ENCODE data around the gene FCN3.
"Not testable (repeated sequence)": the region's sequence is repeated elsewhere in the genome, so short reads cannot be mapped to it uniquely, and the experiment has no call there.

Gene FCN3

DNA sequence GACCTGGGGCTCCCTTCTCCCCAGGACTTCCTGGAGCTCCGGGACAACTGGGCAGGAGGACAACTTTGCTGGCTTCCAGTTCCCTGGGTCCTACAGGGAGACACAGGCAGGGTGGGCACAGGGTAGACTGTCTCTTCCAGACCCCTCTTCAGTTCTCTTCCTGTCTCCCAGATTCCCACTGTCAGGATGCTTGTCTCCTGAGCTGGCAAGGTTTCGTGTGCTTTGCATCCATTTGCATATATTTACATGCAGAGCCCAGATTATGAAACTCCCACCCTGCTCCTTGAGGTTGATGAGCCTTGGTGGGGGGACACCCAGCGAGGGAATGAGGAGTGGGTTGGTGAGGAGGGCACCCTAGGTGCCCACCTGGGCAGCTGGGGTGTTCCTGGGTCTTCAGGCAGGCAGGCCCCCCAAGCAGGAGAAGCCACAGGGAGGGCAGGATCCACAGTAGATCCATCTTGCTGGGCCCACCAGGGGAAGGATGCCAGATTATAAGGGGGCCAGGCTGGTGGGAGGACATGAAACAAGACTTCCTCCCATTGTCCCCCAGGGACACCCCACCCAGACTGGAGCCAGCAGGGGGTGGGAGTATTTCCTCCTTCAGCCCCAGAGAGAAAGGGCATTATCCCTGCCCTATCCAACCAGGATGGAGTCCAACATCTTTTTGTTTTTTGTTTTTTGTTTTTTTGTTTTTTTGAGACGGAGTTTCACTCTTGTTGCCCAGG, at the start of gene FCN3:
Gene FCN3 (minus strand): TSS at position 463 of the 725 bp plus-strand sequence. CDS start 6 bp downstream, at position 457.
- no peak for DNase-seq (ENCODE audit: low spot score)

DNA sequence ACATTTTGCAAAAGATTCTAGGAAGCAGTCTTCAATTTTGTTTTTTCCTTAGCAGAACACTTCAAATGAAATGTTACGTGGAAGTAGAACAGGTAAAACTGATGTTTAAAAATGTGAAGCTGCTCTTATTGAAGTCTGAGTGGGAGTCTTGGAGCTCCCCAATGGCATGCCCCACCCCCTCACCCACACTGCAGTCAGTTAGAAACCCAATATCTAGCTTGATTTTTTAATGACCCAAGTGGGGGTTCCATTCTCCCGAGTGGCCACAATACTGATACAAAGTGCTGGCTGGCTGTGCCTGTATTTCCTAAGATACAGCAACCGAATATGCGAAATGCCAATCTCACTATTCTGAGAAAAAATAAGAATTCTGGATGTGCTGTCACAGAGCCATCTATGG, 49.1 kb upstream of the FCN3 start:
- no peak for DNase-seq (ENCODE audit: low spot score)

- peak; percentile 81 for DNase-seq (ENCODE audit: low spot score)
These were observed 43.9 kb upstream of the FCN3 start for GRCh38 chr1:27418326-27419185.

DNA sequence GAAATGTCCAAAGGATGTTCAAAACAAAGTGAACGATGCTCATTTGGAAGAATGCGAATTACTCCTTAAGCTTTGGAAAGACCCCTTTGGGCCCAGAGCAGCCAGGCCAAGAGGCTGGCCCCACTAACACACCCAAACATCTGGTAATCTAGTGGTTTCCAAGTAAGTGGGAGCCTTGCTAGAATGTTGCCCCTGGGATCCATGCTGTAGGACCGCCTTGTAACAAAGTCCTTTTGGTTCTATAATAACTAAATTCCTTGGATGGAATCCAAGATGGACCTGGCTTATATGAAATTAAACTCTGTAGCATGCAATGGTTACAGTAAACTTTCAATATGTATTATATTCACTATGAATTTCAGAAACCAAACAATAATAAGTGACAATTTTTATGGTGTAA, 43.1 kb upstream of the FCN3 start:
- no peak for DNase-seq (ENCODE audit: low spot score)

DNA sequence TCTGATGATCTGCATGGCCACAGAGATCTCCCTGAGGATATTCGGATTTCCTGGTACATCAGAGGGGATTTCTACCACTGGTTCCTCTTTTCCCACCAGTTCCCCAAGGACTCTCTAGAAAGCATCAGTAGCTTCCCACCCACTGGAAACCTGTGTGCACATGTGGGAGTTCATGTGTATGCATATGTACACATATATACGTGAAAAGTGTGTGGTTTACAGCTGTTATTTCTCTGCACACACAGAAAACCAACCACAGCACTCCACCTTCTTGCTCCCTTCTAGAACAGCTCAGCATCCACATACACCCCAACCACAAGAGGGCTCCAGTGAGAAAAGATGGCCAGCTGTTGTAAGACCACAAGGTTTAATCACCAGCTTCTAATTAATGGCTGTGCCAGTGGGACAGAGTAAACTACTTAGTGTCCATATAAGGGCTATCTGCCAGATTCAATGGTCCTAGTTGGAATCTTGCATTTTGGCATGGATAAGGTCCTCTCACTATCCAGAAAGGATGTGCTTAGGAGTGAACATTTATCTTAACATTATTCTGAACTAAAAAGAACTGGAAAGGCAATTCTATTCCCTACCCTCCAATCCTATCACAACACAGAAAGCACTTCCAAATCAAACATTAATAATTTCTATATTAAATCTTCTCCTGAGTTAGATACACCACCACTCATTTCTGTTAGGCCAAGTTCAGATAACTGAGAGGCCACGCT, 41.9 kb upstream of the FCN3 start:
- no peak for DNase-seq (ENCODE audit: low spot score)

DNA sequence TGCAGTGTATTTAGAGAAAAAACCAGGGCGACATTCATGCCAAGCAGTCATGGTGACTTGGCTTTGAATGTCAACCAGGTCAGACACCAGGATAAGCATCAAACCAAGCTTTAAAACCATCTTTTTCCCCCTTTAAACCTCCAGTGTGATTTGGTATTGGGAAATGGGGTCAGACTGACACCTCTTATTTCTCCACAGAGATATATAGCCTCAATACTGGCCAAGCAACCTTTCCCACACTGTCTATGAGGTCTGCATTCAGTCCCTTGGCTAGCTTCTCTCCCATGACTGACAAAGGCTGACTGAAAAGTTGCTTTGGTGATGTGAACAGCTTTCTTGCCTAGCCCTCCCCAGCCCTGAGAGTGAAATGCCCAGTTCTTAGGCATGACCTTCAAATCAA, 39.5 kb upstream of the FCN3 start:
- DNase-seq (ENCODE audit: low spot score): no peak

DNA sequence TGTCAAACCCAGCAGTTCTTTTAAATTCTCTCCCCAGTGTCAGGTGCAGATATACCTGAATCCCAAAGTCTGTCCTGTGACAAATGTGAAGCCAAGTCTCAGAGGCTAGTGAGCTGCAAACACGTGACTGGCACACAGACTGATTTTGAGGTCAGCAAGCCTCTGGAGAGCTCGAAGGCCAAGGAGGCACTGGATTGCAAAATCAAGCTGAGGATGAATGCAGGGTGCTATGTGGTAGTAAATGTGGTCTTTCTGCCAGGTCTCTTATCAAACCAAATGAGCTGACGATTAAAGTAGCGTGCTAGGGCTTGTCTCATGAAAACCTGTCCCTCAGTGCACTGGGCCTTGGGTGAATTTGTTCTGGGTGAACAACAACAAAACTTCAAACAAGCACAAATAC, 38.4 kb upstream of the FCN3 start:
- no peak for DNase-seq (ENCODE audit: low spot score)

GRCh38 chr1:27412502-27412901, 37.9 kb upstream of the FCN3 start:
- DNase-seq (ENCODE audit: low spot score): no peak

- DNase-seq (ENCODE audit: low spot score): no peak
These were observed 36.1 kb upstream of the FCN3 start for GRCh38 chr1:27410709-27411108.

DNA sequence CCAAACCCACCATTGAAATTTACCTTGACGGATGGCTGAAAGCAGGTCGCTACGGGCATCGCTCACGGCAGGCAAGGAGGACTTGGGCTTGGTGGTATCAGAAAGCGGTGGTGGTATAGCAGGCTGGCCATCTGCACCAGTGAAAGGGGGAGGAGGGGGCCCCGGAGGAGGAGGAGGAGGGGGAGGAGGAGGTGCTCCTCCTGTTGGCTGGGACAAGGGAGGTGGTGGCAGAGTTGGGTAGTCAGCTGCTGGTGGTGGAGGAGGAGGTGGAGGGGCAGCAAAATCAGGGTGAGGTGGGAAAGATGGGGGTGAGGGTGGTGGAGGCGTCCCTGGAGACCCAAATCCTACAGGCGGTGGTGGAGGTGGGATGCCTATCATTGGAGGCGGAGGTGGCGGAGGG, 35.0 kb upstream of the FCN3 start:
- no peak for DNase-seq (ENCODE audit: low spot score)

DNA sequence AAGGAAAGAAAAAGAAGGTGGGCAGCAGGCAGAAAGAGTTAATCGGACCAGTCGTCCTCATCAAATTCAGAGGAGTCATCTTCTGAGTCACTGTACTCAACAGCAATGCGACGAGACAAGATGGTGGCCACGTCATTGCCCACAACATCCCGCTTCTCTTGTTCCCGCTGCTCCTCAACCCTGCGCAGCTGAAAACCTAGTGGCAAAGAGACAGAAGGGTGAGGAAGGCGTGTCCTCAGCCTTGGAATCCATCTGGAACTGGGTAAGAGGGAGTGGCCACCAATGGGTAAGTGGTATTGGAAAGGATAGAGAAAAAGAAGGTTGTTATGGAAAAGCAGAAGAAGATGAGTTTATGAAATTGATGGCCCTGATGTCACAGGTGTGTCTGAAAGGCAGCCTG, 33.5 kb upstream of the FCN3 start:
- DNase-seq (ENCODE audit: low spot score): no peak

- DNase-seq (ENCODE audit: low spot score): not testable (repeated sequence)
These were observed 32.2 kb upstream of the FCN3 start for GRCh38 chr1:27406791-27407190.

GRCh38 chr1:27406362-27406680, 31.7 kb upstream of the FCN3 start:
- no peak for DNase-seq (ENCODE audit: low spot score)

- DNase-seq (ENCODE audit: low spot score): not testable (repeated sequence)
These were observed 31.2 kb upstream of the FCN3 start for GRCh38 chr1:27405598-27406361.

GRCh38 chr1:27405074-27405473, 30.4 kb upstream of the FCN3 start:
- no peak for DNase-seq (ENCODE audit: low spot score)

- no peak for DNase-seq (ENCODE audit: low spot score)
These were observed 29.3 kb upstream of the FCN3 start for GRCh38 chr1:27403931-27404330.

DNA sequence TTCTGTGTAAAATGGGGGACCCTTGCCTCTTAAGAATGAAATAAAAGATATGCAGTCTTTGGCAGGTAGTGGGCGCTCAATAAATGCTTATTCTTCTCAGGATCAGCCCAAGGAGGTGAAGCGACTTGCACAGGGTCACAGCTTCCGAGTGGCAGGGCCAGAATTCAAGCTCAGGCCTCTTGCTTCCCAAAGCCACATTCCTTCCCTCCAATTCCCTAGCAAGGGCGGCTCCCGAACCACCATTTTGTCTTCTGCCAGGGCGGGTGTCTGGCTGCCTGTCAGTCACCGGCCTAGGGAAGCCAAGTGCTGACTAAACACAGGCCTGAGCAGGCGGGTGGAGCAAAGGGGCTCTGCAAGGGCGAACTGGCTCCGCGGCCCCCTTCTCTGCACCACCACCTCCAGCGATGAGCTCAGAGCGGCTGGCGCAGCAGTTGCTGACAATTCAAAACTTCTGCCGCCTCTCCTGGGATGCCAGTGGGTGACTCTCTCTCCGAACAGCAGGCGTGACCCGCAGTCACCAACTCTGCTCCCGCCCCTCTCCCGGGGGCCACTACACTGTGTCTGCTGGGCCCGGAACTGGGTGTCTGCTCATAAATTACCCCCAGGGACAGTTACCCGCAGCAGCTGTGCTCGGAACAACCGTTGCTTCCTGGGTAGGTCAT, 28.6 kb upstream of the FCN3 start:
- DNase-seq (ENCODE audit: low spot score): peak; percentile 88

- DNase-seq (ENCODE audit: low spot score): no peak
These were observed 27.7 kb upstream of the FCN3 start for GRCh38 chr1:27402349-27402754.

DNA sequence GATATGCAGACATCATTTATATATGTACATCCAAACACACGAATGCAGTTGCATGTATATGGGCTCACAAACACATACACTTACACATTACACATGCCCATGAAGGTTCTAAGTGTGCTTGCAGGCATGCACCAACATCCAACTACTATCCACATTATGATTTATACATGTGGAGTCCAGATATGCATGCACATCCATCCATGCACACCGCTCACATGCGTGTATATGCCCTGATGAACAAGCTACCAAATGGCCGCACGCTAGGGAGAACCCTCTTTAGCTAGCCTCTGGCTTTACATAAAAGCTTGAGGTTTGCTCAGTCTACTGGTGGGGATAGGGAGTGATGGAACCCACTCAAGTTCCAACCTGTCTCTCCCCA, 26.3 kb upstream of the FCN3 start:
- no peak for DNase-seq (ENCODE audit: low spot score)

GRCh38 chr1:27400082-27400962, 25.7 kb upstream of the FCN3 start:
- DNase-seq (ENCODE audit: low spot score): no peak
